Retinal pigment epithelial cell (primary cell): Measurements from ENCODE around the gene TRH.
"Not testable (repeated sequence)": the region's sequence is repeated elsewhere in the genome, so short reads cannot be mapped to it uniquely, and the experiment has no call there.

Experiments
- DNase-seq: peaks from one replicate; pipeline ENCODE4 v3.0.0-alpha.2; 2010; ENCODE audit warnings: low read depth
- H3K4me3 ChIP-seq: 2 replicates; pipeline ENCODE4 v1.5.1; 2011; ENCODE audit warnings: mild to moderate bottlenecking, low read length, control low read depth, moderate library complexity
- CTCF ChIP-seq: conservative IDR thresholded peaks from 2 replicates; pipeline ENCODE4 v1.5.1; 2011; ENCODE audit warnings: low read depth, low read length, control low read depth, inconsistent platforms

TRH gene

DNA sequence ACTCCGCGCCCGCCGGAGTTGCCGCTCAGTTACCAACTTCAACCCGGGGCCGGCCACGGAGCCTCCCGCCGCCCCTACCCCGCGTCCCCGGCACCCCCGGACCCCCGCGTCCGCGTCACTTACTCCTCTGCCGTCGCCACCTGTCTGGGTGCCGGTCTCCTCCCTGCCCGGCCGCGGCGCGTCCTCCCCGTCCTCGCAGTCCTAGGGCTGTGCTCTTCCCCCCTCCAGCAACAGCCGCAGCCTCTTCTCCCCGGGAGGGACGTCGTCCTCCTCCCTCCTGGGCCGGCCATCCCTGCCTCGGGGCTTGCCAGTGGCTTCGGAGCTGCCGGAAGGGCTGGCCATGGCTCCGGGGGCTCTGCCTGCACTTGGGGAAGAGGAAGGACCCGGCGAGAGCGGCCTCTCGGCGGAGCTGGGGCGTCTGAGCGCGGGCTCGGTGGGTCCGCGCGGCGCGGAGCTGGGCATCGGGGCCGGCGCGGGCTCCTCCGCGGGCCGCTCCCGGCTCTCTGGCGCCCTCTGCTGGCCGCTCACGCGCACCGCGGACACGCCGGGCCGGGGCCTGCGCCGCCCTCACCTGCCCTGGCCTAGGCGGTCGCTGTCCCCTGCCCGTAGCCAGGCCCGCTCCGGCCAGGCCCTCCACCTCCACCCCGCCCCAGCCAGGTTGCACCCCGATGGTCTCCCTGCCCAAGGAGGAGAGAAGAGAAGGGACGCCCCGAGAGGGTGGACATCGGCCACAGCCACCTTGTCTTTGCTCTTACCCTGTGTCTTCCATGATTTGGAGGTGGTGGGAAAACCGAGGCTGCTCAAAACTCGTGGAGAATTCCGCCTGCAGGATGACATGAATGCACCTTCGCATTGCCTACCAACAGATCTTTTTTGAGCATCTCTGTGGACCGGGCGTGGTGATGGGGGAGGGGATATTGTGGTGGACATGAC is 28.4 kb downstream of the TRH start:
- peak overlapping the region; percentile 27 for H3K4me3 ChIP-seq
- DNase-seq, result not testable (repeated sequence)
- peak; percentile 44 for TF ChIP-seq CTCF

GRCh38 chr3:130010556-130010955 is 36.0 kb downstream of the TRH start:
- DNase-seq, result no peak
- no peak overlapping the region for H3K4me3 ChIP-seq
- no peak for TF ChIP-seq CTCF

GRCh38 chr3:130012108-130012507 is 37.6 kb downstream of the TRH start:
- H3K4me3 ChIP-seq, DNase-seq: not testable (repeated sequence)

GRCh38 chr3:130013246-130013645 is 38.7 kb downstream of the TRH start:
- not testable (repeated sequence) for H3K4me3 ChIP-seq

GRCh38 chr3:130014526-130014925 is 40.0 kb downstream of the TRH start:
- no peak overlapping the region for H3K4me3 ChIP-seq
- no peak for DNase-seq
- TF ChIP-seq CTCF, result no peak

More at GRCh38 chr3:130013246-130013645, 38.7 kb downstream of the TRH start:
- not testable (repeated sequence) for DNase-seq

DNA sequence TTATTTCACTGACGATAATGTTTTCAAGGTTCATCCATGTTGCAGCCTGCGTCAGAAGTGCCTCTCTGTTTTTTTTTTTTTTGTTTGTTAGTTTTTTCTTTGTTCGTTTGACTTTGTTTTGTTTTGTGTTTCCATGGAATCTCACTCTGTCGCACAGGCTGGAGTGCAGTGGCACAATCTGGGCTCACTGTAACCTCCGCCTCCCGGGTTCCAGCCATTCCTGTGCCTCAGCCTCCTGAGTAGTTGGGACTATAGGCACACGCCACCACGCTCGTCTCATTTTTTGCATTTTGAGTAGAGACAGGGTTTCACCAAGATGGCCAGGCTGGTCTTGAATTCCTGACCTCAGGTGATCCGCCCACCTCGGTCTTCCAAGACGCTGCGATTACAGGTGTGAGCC is 43.1 kb downstream of the TRH start:
- not testable (repeated sequence) for H3K4me3 ChIP-seq, DNase-seq

DNA sequence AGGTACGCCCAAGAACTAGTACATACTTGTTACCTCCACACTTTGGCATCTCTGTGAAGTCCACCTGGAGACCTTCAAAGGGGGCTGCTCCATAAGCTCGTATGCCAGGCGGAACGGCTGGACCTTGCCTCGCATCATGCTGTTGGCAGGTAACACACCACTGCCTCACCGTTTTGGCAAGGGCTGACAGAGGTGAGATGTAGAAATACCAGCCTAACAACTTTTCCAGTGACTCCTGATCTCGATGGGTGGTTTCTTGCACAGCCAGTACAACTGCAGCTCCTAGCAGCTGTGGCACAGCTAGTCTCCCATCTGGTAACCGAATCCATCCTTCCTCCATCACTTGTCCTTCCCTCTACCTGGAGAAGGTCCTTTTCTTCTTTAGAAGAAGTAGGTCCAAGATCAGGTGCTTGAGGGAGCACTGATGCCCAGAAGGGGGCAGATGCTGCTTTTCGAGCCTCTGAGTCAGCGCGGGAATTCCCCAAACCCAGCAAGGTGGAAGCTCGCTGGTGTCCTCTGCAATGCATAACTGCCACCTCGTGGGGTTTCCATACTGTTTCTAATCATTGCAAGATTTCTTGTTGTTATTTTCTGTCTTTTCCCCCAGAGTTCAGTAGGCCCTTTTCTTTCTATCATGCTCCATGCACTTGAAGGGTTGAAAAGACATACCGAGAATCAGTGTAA is 51.8 kb downstream of the TRH start:
- not testable (repeated sequence) for DNase-seq, H3K4me3 ChIP-seq

GRCh38 chr3:130027437-130027836 is 52.9 kb downstream of the TRH start:
- DNase-seq, H3K4me3 ChIP-seq: not testable (repeated sequence)
